ENCODE data around the gene AMH.

AMH gene

DNA sequence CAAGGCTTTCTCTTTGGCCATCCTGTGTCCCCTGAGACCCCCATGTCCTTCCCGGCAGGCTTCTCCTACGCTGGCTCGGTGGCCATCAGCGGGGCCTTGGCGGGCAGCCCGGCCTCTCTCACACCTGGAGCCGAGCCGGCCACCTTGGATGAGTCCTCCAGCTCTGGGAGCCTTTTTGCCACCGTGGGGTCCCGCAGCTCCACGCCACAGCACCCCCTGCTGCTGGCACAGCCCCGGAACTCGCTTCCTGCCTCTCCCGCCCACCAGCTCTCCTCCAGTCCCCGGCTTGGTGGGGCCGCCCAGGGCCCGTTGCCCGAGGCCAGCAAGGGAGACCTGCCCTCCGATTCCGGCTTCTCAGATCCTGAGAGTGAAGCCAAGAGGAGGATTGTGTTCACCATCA is 27.2 kb upstream of the AMH start:
- DNase-seq: no peak

DNA sequence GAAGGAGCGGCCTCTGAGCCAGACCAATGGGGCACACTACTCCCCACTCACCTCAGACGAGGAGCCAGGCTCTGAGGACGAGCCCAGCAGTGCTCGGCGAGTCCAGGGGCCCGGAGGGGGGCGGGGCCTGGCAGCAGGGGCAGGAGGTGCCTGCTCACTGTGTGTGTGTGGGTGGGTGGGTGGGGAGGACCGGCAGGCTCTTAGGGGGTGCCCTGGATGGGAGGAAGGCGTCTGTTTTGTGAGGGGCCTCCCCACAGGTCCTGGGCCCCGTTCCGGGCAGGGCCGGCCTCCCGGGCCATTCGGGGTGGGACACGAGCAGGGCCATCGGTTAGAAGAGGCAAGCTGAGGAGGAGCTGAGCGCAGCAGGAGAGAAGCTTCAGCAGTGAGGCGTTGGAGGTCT is 25.7 kb upstream of the AMH start:
- no peak for DNase-seq

DNA sequence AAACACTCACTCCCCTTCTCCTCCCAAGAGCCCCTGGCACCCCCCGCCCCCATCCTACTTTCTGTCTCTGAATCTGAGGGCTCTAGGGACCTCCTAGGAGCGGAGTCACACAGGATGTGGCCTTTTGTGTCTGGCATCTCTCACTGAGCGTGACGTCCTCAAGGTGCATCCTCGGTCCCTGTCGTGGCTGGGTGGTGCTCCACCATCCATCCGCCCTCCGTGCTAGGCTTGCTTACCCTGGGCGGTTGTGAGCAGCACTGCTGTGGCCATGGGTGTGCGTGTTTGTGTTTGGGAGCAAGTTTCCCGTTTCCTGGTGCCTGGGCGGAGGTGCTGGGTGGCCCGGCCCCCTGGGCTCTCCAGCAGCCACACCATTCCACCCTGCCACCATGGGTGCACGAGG is 25.2 kb upstream of the AMH start:
- no peak for DNase-seq

DNA sequence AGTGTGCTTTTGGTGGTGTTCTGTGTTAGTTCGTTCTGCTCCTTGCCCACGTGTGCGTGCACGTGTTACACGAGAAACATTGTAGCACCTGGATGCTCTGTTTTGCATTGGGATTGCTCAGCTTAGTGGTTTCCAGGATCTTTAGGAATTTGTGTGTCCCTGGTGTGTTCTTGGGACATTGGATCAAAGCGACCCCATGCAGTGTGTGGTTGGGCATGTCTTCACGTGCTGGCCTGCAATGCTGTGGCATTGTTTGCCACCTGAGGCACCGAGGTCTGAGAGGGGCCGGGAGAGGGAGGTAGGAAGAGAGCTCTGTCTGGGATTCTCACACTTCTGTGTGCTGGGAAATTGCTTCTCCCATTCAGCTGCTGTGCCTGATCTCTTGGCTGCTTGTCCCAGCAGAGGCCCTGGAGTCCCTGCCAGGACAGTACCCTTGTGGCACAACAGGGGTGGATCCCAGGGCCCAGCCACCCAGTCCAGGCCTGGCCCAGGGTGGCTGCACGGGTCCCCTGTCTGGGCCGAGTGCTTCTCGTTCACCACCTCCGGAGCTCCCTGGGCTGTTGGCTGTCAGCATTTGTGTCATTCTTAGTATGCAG is 24.3 kb upstream of the AMH start:
- DNase-seq: no peak

DNA sequence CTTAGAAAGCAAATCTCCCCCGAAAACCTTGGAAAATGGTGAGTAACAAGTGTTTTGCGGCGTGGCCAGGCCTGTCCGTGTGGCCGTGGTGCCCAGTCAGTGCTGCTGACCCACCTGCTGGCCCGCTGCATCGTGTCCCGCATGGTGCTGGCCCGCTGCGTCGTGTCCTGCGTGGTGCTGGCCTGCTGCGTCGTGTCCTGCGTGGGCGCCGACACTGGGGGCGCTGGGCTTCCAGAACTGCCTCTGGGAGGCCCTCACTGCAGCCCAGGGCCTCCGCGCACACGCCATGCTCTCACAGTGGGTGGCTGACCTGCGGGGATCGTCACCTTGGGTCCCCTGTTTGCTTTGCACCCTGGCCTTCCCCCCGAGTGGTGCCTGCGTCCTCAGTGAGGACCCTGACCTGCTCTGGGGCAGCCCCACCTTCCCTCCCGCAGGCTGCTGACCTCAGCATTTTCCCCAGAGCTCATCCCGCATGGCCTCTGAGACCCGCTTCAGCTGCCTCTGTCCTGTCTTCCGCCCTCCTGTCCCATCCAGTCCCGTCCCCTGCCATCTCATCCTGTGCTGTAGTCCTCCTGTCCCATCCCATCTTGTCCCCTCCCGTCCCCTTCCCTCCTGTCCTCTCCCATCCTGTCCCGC is 23.6 kb upstream of the AMH start:
- no peak for DNase-seq

DNA sequence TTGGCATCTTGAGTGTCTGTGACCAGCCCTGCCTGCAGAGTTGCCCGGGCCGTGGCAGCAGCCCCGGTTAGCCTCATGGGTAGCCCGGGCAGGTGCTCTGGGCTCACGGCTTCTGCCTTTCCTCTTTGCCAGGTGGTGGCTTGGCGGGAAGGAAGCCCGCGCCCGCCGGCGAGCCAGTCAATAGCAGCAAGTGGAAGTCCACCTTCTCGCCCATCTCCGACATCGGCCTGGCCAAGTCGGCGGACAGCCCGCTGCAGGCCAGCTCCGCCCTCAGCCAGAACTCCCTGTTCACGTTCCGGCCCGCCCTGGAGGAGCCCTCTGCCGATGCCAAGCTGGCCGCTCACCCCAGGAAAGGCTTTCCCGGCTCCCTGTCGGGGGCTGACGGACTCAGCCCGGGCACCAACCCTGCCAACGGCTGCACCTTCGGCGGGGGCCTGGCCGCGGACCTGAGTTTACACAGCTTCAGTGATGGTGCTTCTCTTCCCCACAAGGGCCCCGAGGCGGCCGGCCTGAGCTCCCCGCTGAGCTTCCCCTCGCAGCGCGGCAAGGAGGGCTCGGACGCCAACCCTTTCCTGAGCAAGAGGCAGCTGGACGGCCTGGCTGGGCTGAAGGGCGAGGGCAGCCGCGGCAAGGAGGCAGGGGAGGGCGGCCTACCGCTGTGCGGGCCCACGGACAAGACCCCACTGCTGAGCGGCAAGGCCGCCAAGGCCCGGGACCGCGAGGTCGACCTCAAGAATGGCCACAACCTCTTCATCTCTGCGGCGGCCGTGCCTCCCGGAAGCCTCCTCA is 22.9 kb upstream of the AMH start:
- DNase-seq: no peak

DNA sequence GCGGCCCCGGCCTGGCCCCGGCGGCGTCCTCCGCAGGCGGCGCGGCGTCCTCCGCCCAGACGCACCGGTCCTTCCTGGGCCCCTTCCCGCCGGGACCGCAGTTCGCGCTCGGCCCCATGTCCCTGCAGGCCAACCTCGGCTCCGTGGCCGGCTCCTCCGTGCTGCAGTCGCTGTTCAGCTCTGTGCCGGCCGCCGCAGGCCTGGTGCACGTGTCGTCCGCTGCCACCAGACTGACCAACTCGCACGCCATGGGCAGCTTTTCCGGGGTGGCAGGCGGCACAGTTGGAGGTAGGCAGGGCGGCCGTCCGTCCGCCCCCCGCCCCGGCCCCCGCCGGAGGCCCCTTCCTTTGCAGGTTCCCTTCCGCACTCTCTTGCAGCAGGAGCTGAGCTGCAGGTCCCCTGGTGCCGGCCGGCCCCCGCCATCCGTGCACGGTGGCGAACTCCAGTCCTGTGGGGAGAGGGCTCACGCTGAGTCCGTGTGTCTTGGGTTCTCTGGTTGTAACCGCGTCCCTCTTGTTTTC is 22.2 kb upstream of the AMH start:
- DNase-seq: no peak

DNA sequence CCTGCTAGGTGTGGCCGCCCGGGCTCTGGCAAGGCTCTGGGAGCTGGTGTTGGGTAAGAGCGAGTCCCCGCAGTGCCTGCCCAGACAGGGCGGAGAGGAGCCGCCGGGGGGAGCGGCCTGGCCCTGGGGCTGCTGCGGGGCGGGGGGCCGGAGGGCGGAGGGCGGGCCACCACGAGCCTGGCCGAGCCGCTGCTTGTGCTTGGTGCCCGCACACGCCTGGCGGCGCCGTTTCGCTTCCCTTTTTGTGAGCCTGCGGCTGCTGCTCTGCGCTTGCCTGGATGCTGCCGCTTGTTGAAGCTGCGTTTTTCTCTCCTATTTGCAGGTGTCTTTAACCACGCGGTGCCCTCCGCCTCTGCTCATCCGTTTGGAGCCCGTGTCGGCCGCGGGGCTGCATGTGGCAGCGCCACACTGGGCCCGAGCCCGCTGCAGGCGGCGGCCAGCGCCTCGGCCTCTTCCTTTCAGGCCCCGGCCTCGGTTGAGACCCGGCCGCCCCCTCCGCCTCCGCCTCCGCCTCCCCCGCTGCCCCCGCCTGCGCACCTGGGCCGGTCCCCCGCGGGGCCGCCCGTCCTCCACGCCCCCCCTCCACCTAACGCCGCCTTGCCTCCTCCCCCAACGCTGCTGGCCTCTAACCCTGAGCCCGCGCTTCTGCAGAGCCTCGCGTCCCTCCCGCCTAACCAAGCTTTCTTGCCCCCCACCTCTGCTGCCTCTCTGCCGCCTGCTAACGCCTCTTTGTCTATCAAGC is 21.5 kb upstream of the AMH start:
- no peak for DNase-seq

DNA sequence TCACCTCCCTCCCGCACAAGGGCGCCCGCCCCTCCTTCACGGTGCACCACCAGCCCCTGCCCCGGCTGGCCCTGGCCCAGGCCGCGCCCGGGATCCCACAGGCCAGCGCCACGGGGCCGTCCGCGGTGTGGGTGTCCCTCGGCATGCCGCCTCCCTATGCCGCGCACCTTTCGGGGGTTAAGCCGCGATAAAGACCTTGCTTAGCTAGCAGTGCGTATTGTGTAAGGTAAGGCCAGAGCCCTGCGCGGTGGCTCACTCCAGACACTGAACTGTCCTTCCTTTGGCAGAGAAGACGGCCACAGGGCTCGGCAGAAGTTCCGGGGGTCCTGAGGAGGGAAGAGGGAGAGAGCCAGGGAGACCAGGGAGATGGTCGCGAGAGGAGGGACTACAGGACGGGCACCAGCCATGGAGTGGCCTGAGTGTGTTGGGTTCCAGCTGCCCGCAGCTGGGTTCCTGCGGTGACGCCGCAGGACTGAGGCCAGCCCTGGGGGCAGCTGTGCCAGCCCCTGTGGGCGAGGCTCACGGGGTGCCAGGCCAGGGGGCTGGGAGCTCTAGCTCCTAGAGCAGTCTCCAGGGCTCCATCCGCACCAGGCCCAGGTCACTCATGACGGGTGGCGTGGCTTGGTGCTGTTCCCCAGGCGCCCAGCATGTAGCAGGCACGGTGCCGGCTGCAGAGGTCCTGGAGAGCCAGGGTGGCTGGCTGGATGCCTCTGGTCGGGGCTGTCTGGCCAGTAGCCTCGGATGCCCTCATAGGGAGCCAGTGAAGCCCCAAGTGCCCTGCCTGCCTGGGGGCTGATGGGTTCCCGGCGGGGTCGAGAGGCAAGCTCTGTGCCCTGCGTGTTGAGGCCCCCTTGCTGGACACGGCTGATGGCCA is 20.7 kb upstream of the AMH start:
- no peak for DNase-seq

DNA sequence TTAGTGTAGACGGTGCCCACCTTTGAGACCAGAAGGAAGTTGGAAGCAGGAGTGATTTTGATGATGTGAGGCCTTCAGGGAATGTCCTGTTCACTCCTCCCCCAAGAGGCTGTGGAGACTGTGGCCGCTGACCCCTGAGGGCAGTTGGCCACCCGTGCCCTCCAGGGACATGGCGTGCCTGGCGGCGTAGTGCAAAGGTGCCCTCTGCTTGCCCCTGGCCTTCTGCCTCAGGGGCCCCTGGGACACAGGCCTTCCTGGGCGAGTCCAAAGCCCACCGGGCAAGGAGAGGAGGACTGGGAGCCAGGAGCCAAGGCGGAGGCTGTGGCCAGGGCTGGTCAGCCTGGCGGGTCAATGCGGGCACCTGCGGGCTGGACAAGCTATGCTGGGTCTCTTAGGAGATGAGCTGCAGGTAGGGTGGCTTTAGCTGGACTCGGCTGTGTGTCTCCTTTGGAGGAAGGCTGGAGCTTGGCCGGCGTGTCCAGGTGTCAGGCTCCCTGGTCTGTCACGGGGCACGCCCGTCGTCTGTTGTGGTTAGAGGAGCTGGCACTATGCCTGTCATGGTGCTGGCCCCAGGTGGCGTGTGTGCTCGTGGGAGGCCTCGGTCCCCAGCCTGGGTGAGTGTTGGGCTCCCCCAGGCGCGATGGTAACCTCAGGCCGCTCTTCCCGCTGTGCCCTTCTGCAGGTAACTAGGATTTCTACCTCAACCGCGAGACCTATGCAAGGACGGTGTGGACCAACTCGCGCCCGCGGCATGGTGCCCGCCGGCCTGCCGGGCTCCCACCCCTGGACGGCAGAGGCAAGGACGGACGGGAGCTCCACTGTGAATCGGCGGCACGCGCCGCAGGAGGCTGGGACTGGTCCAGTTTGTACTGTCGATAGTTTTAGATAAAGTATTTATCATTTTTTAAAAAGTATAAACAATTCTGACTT is 19.8 kb upstream of the AMH start:
- DNase-seq: no peak

DNA sequence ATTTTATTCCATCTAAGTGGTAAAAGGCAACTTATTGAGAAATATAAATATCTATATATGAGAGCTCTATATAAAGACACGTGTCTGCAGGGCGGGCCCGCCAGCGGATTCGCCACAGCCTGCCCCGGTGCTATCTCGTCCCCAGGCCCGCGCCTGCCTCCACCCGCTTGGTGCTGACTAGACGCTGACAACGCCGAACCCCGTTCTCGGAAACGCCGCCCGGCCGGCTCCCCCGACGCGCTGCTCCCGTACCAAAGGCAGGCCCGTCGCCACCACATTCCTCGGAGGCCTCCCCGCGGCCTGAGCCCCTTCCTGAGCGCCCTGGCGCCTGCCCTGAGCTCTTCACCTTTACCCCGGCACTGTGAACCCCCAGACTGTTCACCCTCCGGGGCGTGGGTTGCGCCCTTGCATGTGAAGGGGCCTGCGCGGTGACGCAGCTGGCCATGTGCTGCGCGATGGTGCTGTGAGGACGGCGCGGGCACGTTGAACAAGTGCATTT is 19.0 kb upstream of the AMH start:
- DNase-seq: no peak

DNA sequence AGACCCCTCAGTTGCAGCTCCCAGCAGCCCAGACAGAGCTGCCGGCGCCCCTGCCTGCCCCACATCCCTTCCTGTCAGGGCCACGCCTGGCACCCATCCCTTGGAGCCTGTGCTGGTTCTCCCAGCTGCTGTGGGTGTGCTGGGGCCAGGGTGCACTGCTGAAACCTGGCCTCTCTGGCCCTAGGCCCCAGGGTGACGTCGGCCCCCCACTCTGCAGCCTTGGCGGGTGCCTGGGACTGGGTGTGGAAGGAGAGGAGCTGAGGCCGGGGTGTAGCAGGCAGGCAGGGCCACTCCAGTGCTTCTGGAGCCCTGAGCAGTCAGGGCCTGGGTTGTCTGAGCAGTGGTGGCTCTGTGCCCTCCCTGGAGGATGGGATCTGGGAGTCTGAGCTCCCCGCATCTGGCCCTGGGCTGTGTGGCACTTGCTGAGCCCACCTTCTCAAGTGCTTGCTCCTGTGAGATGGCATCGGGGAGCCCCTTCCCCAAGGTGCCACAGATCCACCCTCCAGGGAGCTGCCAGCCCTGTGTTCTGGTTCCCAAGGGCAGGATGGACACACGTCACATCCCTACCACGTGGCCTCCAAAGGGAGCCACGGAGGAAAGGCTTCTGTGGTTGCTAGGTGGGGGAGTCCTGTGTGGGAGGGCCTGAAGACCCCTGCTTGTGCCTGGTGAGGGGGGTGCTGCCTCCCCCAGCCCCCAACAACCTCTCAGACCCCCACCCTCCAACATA is 18.2 kb upstream of the AMH start:
- no peak for DNase-seq

DNA sequence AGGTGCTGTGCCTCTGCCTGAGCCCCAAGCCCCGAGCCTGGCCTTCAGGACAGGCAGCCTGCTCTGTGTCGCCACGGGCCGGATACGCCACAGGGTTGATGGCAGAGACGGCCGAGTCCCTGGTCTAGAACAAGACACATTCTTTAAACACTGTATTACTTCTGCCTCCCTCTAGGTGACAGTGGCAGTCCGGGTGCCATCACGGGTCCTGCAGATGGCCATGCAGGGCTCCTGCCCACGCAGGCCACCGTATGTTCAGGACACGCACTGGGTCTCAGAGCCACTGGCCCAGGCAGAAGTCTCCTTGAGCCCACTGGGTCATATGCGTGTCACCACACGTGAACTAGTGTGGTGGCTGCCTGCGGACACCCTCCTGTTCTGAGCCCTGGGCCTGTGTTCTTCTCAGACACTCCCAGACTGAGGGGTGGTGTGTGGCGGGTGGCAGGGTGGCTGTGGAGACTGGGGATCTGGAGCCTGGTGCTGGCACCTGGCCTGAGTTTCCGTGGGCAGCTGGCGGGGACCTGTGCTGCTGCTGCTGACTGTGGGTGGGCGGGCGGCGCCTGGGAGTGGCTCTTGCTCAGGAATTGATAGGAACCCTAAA is 17.4 kb upstream of the AMH start:
- DNase-seq: no peak

DNA sequence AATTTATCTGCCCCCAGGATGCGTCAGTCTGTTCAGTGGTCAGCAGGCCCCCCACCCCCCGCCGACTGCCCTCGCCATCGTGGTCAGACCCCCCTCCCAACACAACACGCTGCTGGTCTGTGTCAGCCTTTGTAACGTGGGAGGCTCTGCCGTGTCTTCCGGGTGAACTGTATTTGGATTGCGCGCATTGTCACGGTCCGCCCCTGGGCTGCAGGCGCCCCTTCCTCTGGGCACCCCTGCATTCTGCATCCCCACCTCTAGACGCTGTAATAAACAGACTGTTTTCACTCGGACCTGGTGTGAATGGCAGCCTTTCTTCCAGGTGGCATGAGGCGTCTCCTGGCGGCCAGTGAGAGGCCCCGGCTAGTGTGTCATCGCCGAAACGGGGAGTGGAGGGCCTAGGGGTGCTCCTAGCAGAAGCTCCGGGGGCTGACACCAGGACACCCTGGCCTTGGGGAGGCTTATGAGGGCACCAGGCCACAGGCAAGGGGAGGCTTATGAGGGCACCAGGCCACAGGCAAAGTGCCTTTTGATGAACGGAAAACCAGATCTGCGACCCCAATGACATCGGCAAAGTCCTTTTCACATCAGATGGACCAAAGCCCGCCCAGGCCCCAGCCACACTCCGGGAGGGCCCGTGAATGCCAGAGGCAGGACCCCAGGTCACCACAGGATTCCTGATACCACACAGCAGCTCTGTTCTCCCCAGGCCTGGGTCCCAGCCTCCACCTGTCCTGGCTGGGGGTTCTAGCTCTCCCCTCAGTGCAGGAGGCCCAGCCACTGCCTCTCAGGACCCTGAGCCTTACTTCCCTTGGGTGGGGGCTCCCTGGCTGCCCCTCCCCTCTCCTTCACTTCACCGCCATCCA is 16.6 kb upstream of the AMH start:
- DNase-seq: no peak

DNA sequence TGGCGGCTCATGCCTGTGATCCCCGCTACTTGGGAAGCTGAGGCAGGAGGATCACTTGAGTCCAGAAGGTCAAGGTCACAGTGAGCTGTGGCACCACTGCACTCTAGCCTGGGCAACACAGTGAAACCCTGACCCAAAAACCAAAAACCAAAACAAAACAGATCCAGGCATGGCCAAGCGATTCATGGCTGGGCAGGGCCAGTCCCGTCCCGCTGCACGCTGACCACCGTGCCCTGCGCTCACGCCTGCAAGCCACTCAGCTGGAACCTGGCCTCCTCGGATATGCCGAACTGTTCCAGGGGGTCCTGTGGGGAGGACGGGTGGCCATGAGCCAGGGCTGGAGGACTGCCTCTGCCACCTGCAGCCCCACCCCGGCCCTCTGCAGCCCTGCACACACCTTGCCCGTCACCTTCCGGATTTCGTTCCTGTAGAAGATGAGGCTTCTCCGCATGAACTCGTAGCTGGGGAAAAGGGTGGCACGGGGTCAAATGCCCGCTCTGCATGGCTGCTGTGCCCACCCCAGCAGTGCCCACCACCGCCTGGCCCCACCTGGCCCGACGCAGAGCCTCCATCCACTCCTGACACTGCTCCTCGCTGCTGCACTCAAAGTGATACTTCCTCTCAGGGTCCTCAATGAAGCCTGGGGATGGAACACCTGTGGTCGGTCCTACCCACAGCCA is 15.4 kb upstream of the AMH start:
- DNase-seq: no peak

DNA sequence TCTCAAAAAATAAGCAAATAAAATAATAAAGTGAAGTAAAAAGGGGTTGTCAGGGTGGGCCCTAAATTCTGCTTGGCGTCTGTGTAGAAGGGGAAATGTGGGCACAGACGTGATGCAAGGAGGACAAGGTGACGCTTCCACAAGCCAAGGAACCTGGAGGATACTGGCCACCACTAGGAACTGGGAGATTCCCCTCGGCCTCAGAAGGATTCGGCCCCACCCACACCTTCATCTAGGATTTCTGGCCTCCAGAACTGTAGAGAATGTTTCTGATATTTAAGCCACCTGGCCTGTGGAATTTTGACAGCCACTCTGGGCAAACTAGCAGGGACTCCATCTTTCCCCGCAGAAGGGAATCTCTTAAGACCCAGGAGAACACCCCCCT is 14.1 kb upstream of the AMH start:
- no peak for DNase-seq

DNA sequence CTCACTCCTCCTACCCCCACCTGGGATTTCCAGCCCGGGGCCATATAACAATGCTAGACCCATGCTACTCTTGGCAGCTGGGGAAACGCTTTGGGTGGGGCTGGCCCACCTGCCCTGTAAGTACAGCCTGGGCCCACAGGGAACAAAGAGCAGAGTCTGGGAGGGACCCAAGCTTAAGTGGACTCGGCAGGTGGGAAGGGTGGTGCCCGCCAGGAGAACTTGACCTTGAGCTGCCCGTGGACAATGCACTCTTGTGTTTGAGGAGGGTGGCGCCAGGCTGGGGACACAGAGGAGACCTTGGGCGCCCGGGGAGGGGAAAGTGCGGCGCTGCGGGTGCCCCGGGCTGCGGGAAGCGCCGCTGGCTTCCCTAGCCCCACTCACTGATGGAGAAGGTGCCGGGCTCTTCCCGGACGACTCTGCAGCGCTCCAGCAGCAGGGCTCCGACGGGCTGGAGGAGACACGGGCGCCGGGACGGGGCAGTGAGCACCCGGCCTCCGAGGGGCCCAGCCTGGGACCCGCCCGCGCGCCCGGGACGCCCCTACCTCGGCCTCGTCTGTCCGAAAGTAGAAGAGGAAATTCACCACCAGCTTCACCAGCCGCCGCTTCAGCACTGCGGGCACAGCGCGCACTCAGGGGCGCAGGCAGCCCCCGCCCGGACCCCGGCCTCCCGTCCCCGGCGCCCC is 13.6 kb upstream of the AMH start:
- DNase-seq: no peak

DNA sequence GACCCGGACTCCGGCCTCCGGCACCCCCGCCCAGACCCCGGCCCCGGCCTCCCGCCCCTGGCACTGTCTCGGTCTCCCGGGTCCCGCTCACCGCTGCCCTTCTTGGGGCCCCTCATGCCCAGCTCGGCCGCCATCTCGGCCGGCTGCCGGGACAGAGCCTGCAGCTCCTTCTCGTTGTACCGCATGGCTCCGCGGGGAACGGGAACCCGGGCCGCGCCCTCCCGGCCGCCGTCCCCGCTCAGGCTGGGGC is 13.1 kb upstream of the AMH start:
- no peak for DNase-seq
